8988T (cell line): Measurements from ENCODE around the gene SCRN1.
"Not testable (repeated sequence)": the region's sequence is repeated elsewhere in the genome, so short reads cannot be mapped to it uniquely, and the experiment has no call there.

Experiments
- DNase-seq: peaks from one replicate; pipeline ENCODE4 v3.0.0; 2011

The SCRN1 gene

GRCh38 chr7:29922921-29923700, 66.5 kb downstream of the SCRN1 start:
- DNase-seq, result no peak

GRCh38 chr7:29921404-29922010, 68.1 kb downstream of the SCRN1 start:
- DNase-seq, result no peak

- DNase-seq, result no peak
Measured at GRCh38 chr7:29920491-29920890, 69.1 kb downstream of the SCRN1 start.

GRCh38 chr7:29919790-29920189, 69.8 kb downstream of the SCRN1 start:
- no peak for DNase-seq

GRCh38 chr7:29918850-29919249, 70.8 kb downstream of the SCRN1 start:
- DNase-seq, result no peak

- no peak for DNase-seq
Measured at GRCh38 chr7:29917641-29918040, 72.0 kb downstream of the SCRN1 start.

- no peak for DNase-seq
Measured at GRCh38 chr7:29915481-29916215, 74.0 kb downstream of the SCRN1 start.

- DNase-seq, result no peak
Measured at GRCh38 chr7:29914180-29914579, 75.4 kb downstream of the SCRN1 start.

GRCh38 chr7:29906200-29907022, 83.2 kb downstream of the SCRN1 start:
- DNase-seq, result no peak

GRCh38 chr7:29900745-29901144, 88.9 kb downstream of the SCRN1 start:
- DNase-seq, result no peak

- no peak for DNase-seq
Measured at GRCh38 chr7:29898301-29898700, 91.3 kb downstream of the SCRN1 start.

GRCh38 chr7:29896685-29897411, 92.8 kb downstream of the SCRN1 start:
- DNase-seq, result no peak

- DNase-seq, result no peak
Measured at GRCh38 chr7:29895559-29895958, 94.0 kb downstream of the SCRN1 start.

GRCh38 chr7:29894256-29894655, 95.3 kb downstream of the SCRN1 start:
- no peak for DNase-seq

GRCh38 chr7:29893351-29893965, 96.1 kb downstream of the SCRN1 start:
- DNase-seq, result no peak

GRCh38 chr7:29892231-29892630, 97.4 kb downstream of the SCRN1 start:
- no peak for DNase-seq

- no peak for DNase-seq
Measured at GRCh38 chr7:29891766-29892165, 97.8 kb downstream of the SCRN1 start.

GRCh38 chr7:29890786-29891185, 98.8 kb downstream of the SCRN1 start:
- not testable (repeated sequence) for DNase-seq

GRCh38 chr7:29890251-29890650, 99.3 kb downstream of the SCRN1 start:
- no peak for DNase-seq

GRCh38 chr7:29889288-29889687, 100.3 kb downstream of the SCRN1 start:
- no peak for DNase-seq

GRCh38 chr7:29888006-29888405, 101.6 kb downstream of the SCRN1 start:
- DNase-seq, result no peak

GRCh38 chr7:29886827-29887226, 102.8 kb downstream of the SCRN1 start:
- no peak for DNase-seq
